ENCODE measurements around the gene CPEB4. TPM values are rescaled to one million over a fixed set of nuclear protein-coding genes. Genes with fewer than 3 reads are reported as not detected.

CPEB4 gene
- total and polyA plus RNA-seq, 12 donors, result 34.4 to 381 (median 149) TPM

- H3K9me3 ChIP-seq (replicated peaks in 1 of 3), result no peaks in the 10 kb centered on the region
- H3K4me1 ChIP-seq (replicated peaks in 1 of 2), result peaks cover 4 to 7% of the 10 kb centered on the region in 2 donors
- intact Hi-C loops (cut with DNase I), result no loop called here
- no peak overlapping the region for H3K27ac ChIP-seq
- no peak overlapping the region for H3K4me3 ChIP-seq
- no peaks in the 10 kb centered on the region for H3K27me3 ChIP-seq
- DNase-seq, result no peak
- H3K36me3 ChIP-seq (replicated peaks in 1 of 2), result no peaks in the 10 kb centered on the region
- TF ChIP-seq POLR2A (IDR thresholded peaks at IDR 0.05) (no peak), CTCF (IDR thresholded peaks at IDR 0.05) (no peak)
- WGBS, 4 donors, result 60 to 74% (median 65%) methylated on average over 5 of the region's 5 CpGs
These were observed 86.6 kb downstream of the CPEB4 start for GRCh38 chr5:173974688-173975239.

- intact Hi-C loops (cut with DNase I), result loop anchor here in 1 of 2 donors (5.0 kb wide), 1 partner anchor 369 kb away; no protein-coding TSS in a partner anchor
- Histone ChIP-seq H3K4me3 (no peak overlapping the region), H3K27ac (no peak overlapping the region), H3K36me3 (replicated peaks in 1 of 2) (no peaks in the 10 kb centered on the region), H3K27me3 (no peaks in the 10 kb centered on the region), H3K9me3 (replicated peaks in 1 of 3) (no peaks in the 10 kb centered on the region), H3K4me1 (replicated peaks in 1 of 2) (no peaks in the 10 kb centered on the region)
- no peak for TF ChIP-seq CTCF (IDR thresholded peaks at IDR 0.05)
- no peak for TF ChIP-seq POLR2A (IDR thresholded peaks at IDR 0.05)
- no peak for DNase-seq
- 62 to 76% (median 68%) methylated on average over 4 to 5 of the region's 5 CpGs for WGBS, 4 donors
These were observed 93.1 kb downstream of the CPEB4 start for GRCh38 chr5:173981185-173981761.

- 41 to 53% (median 45%) methylated on average over 4 of the region's 4 CpGs for WGBS, 4 donors
- intact Hi-C loops (cut with DNase I), result loop anchor here in 1 of 2 donors (5.0 kb wide), 1 partner anchor 372 kb away; no protein-coding TSS in a partner anchor
- no peaks in the 10 kb centered on the region for H3K36me3 ChIP-seq (replicated peaks in 1 of 2)
These were observed 96.1 kb downstream of the CPEB4 start for GRCh38 chr5:173984218-173984617.

More at GRCh38 chr5:173984218-173984617, 96.1 kb downstream of the CPEB4 start:
- no peak for DNase-seq
- Histone ChIP-seq H3K9me3 (replicated peaks in 1 of 3) (no peaks in the 10 kb centered on the region), H3K27ac (no peak overlapping the region), H3K4me3 (no peak overlapping the region), H3K27me3 (no peaks in the 10 kb centered on the region), H3K4me1 (replicated peaks in 1 of 2) (no peaks in the 10 kb centered on the region)
- TF ChIP-seq CTCF (IDR thresholded peaks at IDR 0.05) (peak in 5 of 6 experiments; percentile 47 to 59 (median 54)), POLR2A (IDR thresholded peaks at IDR 0.05) (no peak)

Data from adrenal gland (tissue), 12 donors.